Measurements from ENCODE around the gene TAF1B.
"Not testable (repeated sequence)": the region's sequence is repeated elsewhere in the genome, so short reads cannot be mapped to it uniquely, and the experiment has no call there.

The TAF1B gene

GRCh38 chr2:9830685-9831410, 12.4 kb upstream of the TAF1B start:
- DNase-seq, result no peak

GRCh38 chr2:9831670-9832069, 11.6 kb upstream of the TAF1B start:
- no peak for DNase-seq

GRCh38 chr2:9832586-9832985, 10.7 kb upstream of the TAF1B start:
- no peak for DNase-seq

- not testable (repeated sequence) for DNase-seq
These were observed 8.2 kb upstream of the TAF1B start for GRCh38 chr2:9835068-9835467.

GRCh38 chr2:9836074-9836473, 7.2 kb upstream of the TAF1B start:
- no peak for DNase-seq

GRCh38 chr2:9836517-9836916, 6.8 kb upstream of the TAF1B start:
- DNase-seq, result no peak

- DNase-seq, result no peak
These were observed 5.8 kb upstream of the TAF1B start for GRCh38 chr2:9837451-9837850.

GRCh38 chr2:9838391-9838790, 4.9 kb upstream of the TAF1B start:
- DNase-seq, result no peak

- DNase-seq, result no peak
These were observed 616 bp upstream of the TAF1B start for GRCh38 chr2:9842487-9843228.

GRCh38 chr2:9844036-9844483, 786 bp downstream of the TAF1B start:
- peak in 1 of 56 donors; percentile 3 for DNase-seq

- no peak for DNase-seq
These were observed 1.3 kb downstream of the TAF1B start for GRCh38 chr2:9844576-9844975.

- no peak for DNase-seq
These were observed 3.3 kb downstream of the TAF1B start for GRCh38 chr2:9846554-9846953.

- DNase-seq, result no peak
These were observed 3.9 kb downstream of the TAF1B start for GRCh38 chr2:9847140-9847539.

- DNase-seq, result no peak
These were observed 9.6 kb downstream of the TAF1B start for GRCh38 chr2:9852881-9853280.

- no peak for DNase-seq
These were observed 14.8 kb downstream of the TAF1B start for GRCh38 chr2:9857814-9858729.

GRCh38 chr2:9858730-9859068, 15.4 kb downstream of the TAF1B start:
- DNase-seq, result no peak

- DNase-seq, result not testable (repeated sequence)
These were observed 17.8 kb downstream of the TAF1B start for GRCh38 chr2:9860922-9861580.

- DNase-seq, result peak in 2 of 56 donors; percentile 6
These were observed 24.6 kb downstream of the TAF1B start for GRCh38 chr2:9867881-9868280.

- no peak for DNase-seq
These were observed 30.1 kb downstream of the TAF1B start for GRCh38 chr2:9873337-9873736.

GRCh38 chr2:9877026-9877425, 33.8 kb downstream of the TAF1B start:
- no peak for DNase-seq

- no peak for DNase-seq
These were observed 34.5 kb downstream of the TAF1B start for GRCh38 chr2:9877726-9878125.
